PFSK-1 (cell line): Measurements from ENCODE around the gene CDC16.

Experiments
- POLR2AphosphoS5 ChIP-seq: IDR thresholded peaks from 2 replicates; pipeline ENCODE4 v1.6.1; 2012; ENCODE audit warnings: low read depth, mild to moderate bottlenecking, control low read depth, low read length, moderate library complexity
- REST ChIP-seq, 2 experiments: IDR thresholded peaks; 2 replicates each; pipeline versions ENCODE4 v1.6.1 to v1.8.0; 2011 to 2012; ENCODE audit warnings: low read depth in 2 of 2, low read length in 2 of 2, control low read depth in 1 of 2, inconsistent platforms in 1 of 2, mild to moderate bottlenecking in 1 of 2, moderate library complexity in 1 of 2; ENCODE audit not compliant: insufficient read depth in 1 of 2

- no peak for TF ChIP-seq POLR2AphosphoS5
- no peak for TF ChIP-seq REST (IDR thresholded peaks at IDR 0.05; ENCODE audit: insufficient read depth in 1 of 2, low read depth in 2 of 2, low read length in 2 of 2)
Observed at GRCh38 chr13:114288157-114288591, 53.5 kb downstream of the CDC16 start.
